Activated T-cell treated with anti-CD3 and anti-CD28 coated beads, Interleukin-2, amount 50 U/mL, for 72 hours (primary cell): ENCODE measurements around the gene ZSWIM1. TPM values are rescaled to one million over a fixed set of nuclear protein-coding genes. Genes with fewer than 3 reads are reported as not detected.

Source experiments
- ATAC-seq, 2 donors: fragments of 150-1000 bp; cut with Tn5 transposase; replicated peaks in 1 of 2; 2 replicates each; pipeline ENCODE4 v1.10.0; 2021; ENCODE audit warnings: moderate library complexity in 2 of 2, mild to moderate bottlenecking in 1 of 2
- DNase-seq, 2 donors: peaks; one replicate each; pipeline ENCODE4 v3.0.0; 2021 to 2022; ENCODE audit warnings: mixed read lengths in 1 of 2
- H3K27ac Mint-ChIP-seq: one replicate; pipeline ENCODE4 v1.8.0; 2022; ENCODE audit warnings: mild to moderate bottlenecking, moderate library complexity, mixed read lengths
- H3K27me3 Mint-ChIP-seq: one replicate; pipeline ENCODE4 v1.8.0; 2022; ENCODE audit warnings: low read depth, mixed read lengths
- H3K36me3 Mint-ChIP-seq, 2 donors: one replicate each; pipeline ENCODE4 v1.8.0; 2022; ENCODE audit warnings: mixed read lengths in 2 of 2, mild to moderate bottlenecking in 1 of 2; ENCODE audit not compliant: insufficient read depth in 2 of 2
- H3K4me1 Mint-ChIP-seq: one replicate; pipeline ENCODE4 v1.8.0; 2022; ENCODE audit warnings: low read depth, mixed read lengths
- H3K4me3 Mint-ChIP-seq, 2 donors: one replicate each; pipeline ENCODE4 v1.8.0; 2022; ENCODE audit warnings: mild to moderate bottlenecking in 2 of 2, mixed read lengths in 2 of 2, moderate library complexity in 2 of 2
- H3K9me3 Mint-ChIP-seq, 2 donors: one replicate each; pipeline ENCODE4 v1.8.0; 2022; ENCODE audit warnings: mixed read lengths in 2 of 2
- total RNA-seq, 2 donors: library from RNA; stranded (reverse); gene quantifications; one replicate each; pipeline ENCODE4 v1.2.3, GENCODE V29; 2022

The ZSWIM1 gene
- total RNA-seq, 2 donors from 2014 or later, result 11.4 to 13.9 TPM

GRCh38 chr20:45843506-45843905 is 37.5 kb upstream of the ZSWIM1 start:
- Mint-ChIP-seq H3K4me1 (no peaks in the 10 kb centered on the region), H3K4me3 (no peak overlapping the region), H3K9me3 (no peaks in the 10 kb centered on the region), H3K27ac (no peak overlapping the region), H3K36me3 (peaks cover 2 to 8% of the 10 kb centered on the region in 2 donors), H3K27me3 (no peaks in the 10 kb centered on the region)
- DNase-seq (no peak), ATAC-seq (no peak)

- ATAC-seq, result no peak
These were observed 35.6 kb upstream of the ZSWIM1 start for GRCh38 chr20:45845452-45845851.

DNA sequence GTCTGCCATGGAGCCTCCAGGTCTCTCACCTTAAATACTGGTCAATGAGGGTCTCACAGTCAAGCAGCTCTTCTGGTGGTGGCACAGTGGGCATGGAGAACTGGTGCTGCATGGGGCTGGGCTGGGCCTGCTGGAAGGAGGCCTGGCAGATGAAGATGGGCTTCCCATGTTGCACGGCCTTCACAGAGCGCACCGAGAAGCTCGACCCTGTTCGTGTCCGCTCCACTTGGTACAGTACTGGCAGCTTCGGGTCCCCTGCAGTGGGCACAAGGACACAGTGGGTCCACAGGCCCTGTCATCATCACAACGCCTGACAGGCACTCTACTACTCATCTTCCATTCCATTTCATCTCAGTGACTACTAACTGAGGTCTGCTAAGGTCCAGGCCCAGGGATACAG is 32.6 kb upstream of the ZSWIM1 start:
- Mint-ChIP-seq H3K27me3 (no peaks in the 10 kb centered on the region), H3K4me3 (no peak overlapping the region), H3K36me3 (peaks cover 3 to 9% of the 10 kb centered on the region in 2 donors), H3K4me1 (no peaks in the 10 kb centered on the region), H3K27ac (no peak overlapping the region), H3K9me3 (no peaks in the 10 kb centered on the region)
- DNase-seq (no peak), ATAC-seq (no peak)

More at GRCh38 chr20:45845452-45845851, 35.6 kb upstream of the ZSWIM1 start:
- no peak overlapping the region for H3K4me3 Mint-ChIP-seq
- no peak for DNase-seq
- no peaks in the 10 kb centered on the region for H3K4me1 Mint-ChIP-seq
- H3K27ac Mint-ChIP-seq, result no peak overlapping the region
- no peaks in the 10 kb centered on the region for H3K27me3 Mint-ChIP-seq
- no peaks in the 10 kb centered on the region for H3K9me3 Mint-ChIP-seq
- peaks cover 2 to 8% of the 10 kb centered on the region in 2 donors for H3K36me3 Mint-ChIP-seq

DNA sequence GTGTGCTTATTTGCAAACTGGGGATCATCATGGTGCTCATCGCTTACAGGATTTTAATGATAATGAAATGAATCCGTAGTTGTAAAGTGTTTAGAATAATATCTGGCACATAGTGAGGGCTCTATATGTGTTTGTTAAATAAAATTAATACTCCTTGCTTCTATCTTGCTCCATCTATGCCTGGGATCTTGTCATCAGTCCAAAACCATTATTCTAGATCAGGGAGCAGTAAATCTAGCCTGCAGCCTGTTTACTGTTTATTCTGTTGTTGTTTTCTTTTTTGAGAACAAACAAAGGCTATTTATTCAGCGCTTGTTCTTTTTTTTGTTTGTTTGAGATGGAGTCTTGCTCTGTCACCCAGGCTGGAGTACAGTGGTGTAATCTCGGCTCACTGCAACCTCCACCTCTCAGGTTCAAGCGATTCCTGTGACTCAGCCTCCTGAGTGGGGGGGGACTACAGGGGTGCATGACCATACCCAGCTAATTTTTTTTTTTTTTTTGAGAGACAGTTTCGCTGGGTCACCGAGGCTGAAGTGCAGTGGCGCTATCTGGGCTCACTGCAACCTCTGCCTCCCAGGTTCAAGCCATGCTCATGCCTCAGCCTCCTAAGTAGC is 32.0 kb upstream of the ZSWIM1 start:
- ATAC-seq, result no peak
- Mint-ChIP-seq H3K4me3 (no peak overlapping the region), H3K27me3 (no peaks in the 10 kb centered on the region), H3K4me1 (no peaks in the 10 kb centered on the region), H3K9me3 (no peaks in the 10 kb centered on the region), H3K27ac (no peak overlapping the region), H3K36me3 (peaks cover 3 to 8% of the 10 kb centered on the region in 2 donors)
- DNase-seq, result no peak

- Mint-ChIP-seq H3K4me1 (peaks cover 9% of the 10 kb centered on the region), H3K4me3 (no peak overlapping the region), H3K27me3 (no peaks in the 10 kb centered on the region), H3K9me3 (no peaks in the 10 kb centered on the region), H3K36me3 (peaks cover 3 to 6% of the 10 kb centered on the region in 2 donors), H3K27ac (no peak overlapping the region)
- DNase-seq, result no peak
- no peak for ATAC-seq
These were observed 30.8 kb upstream of the ZSWIM1 start for GRCh38 chr20:45850238-45850637.

GRCh38 chr20:45850926-45851325 is 30.1 kb upstream of the ZSWIM1 start:
- peaks cover 3 to 6% of the 10 kb centered on the region in 2 donors for H3K36me3 Mint-ChIP-seq
- peaks cover 14% of the 10 kb centered on the region for H3K4me1 Mint-ChIP-seq
- no peak for DNase-seq
- no peaks in the 10 kb centered on the region for H3K9me3 Mint-ChIP-seq
- H3K4me3 Mint-ChIP-seq, result no peak overlapping the region
- no peak overlapping the region for H3K27ac Mint-ChIP-seq
- no peak for ATAC-seq
- no peaks in the 10 kb centered on the region for H3K27me3 Mint-ChIP-seq

GRCh38 chr20:45851501-45851900 is 29.5 kb upstream of the ZSWIM1 start:
- Mint-ChIP-seq H3K36me3 (peaks cover 3 to 6% of the 10 kb centered on the region in 2 donors), H3K9me3 (no peaks in the 10 kb centered on the region), H3K27ac (no peak overlapping the region), H3K27me3 (no peaks in the 10 kb centered on the region), H3K4me1 (peaks cover 20% of the 10 kb centered on the region), H3K4me3 (no peak overlapping the region)
- ATAC-seq (no peak), DNase-seq (no peak)

DNA sequence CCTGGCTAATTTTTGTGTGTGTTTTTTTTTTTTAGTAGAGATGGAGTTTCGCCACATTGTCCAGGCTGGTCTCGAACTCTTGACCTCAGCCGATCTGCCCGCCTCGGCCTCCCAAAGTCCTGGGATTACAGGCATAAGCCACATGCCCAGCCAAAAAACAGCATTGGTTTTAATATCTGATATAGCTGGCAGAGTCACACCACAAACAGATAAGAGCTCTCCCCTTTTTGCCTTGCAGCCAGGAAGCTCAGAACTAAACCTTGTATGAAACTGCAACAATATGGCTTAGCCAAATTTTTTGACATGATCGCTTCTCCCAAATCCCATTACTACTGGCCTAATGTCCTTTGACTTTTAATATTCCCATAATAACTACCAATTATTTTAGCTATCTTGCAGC is 28.7 kb upstream of the ZSWIM1 start:
- no peaks in the 10 kb centered on the region for H3K27me3 Mint-ChIP-seq
- ATAC-seq, result no peak
- no peak for DNase-seq
- H3K9me3 Mint-ChIP-seq, result no peaks in the 10 kb centered on the region
- H3K4me3 Mint-ChIP-seq, result no peak overlapping the region
- no peak overlapping the region for H3K27ac Mint-ChIP-seq
- peaks cover 3 to 6% of the 10 kb centered on the region in 2 donors for H3K36me3 Mint-ChIP-seq
- H3K4me1 Mint-ChIP-seq, result peaks cover 23% of the 10 kb centered on the region

- ATAC-seq (no peak), DNase-seq (no peak)
- Mint-ChIP-seq H3K4me1 (peaks cover 33% of the 10 kb centered on the region), H3K27me3 (no peaks in the 10 kb centered on the region), H3K36me3 (peaks cover 3 to 6% of the 10 kb centered on the region in 2 donors), H3K4me3 (no peak overlapping the region), H3K27ac (no peak overlapping the region), H3K9me3 (no peaks in the 10 kb centered on the region)
These were observed 27.5 kb upstream of the ZSWIM1 start for GRCh38 chr20:45853484-45853883.

DNA sequence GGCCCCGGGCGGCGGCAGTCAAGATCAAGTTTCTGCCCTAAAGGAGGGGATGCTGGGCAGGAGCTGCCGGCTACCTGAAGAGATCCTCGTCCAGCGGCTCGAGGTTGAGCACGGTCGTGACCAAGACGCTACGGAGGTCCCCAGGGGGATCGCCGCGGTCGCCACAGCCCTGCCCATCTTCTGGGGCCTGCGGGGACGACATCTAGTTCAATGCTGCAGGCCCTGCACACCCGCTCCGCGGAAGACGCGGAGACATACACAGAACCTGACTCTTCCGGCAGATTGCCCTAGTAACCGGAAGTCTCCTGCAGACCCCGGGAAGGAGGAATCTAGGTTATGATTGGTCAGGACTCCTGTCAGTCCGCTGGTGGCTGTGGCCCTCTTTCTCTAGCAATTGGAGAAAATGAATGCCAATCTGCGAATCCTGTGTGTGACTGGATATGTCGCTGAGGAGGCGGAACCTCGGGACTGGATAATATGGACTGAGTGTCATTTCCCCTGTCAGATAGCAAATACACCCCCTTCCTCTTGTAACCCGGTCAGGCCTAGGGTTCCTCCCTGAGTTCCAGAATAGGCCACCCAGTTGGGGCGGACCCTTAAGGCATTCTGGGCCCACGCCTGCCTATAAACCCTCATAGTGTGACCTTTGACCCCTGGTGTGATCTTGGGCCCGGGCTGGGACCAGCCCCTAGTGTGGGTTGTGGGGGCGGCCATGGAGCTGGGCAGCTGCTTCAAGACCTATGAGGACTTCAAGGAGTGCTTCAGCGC is 23.7 kb upstream of the ZSWIM1 start, which contains the start of the genes ACOT8 and ZSWIM3:
ACOT8 (minus strand) TSS at position 279 of the 768 bp plus-strand sequence; CDS start at position 202, 77 bp downstream.
ZSWIM3 (plus strand) TSS at position 501 of the 768 bp plus-strand sequence; CDS start at position 713, 212 bp downstream.
- Mint-ChIP-seq H3K27me3 (no peaks in the 10 kb centered on the region), H3K27ac (peak within 1 kb of the TSS; percentile 97), H3K36me3 (peaks cover under 1 to 2% of the 10 kb centered on the region in 2 donors), H3K9me3 (no peaks in the 10 kb centered on the region), H3K4me1 (peaks cover 60% of the 10 kb centered on the region), H3K4me3 (peak within 1 kb of the TSS; percentile 95 to 98)
- peak; percentile 97 for ATAC-seq
- DNase-seq, result peak; percentile 94 to 97

DNA sequence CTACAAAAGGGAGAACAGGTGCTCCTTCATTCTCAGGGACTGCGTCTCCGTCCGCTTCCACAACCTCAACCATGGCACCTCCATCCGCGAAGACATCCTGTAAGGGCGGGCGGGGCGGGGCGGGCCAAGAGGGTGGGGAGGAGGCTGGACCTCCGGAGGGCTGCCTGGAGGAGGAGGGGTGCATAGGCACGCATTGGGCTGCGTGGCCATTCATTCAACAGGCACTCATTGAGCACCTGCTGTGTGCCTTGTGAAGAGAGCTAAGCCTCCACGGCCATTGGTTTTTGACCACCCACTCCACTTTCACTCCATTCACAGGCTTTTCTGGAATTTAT is 23.2 kb upstream of the ZSWIM1 start:
- DNase-seq (peak; percentile 51 to 54), ATAC-seq (peak; percentile 40 to 47)
- Mint-ChIP-seq H3K9me3 (no peaks in the 10 kb centered on the region), H3K27me3 (no peaks in the 10 kb centered on the region), H3K4me1 (peaks cover 60% of the 10 kb centered on the region), H3K4me3 (peak overlapping the region; percentile 95 to 98), H3K36me3 (peaks cover 0 to 2% of the 10 kb centered on the region in 2 donors), H3K27ac (peak overlapping the region; percentile 97)

GRCh38 chr20:45859916-45860315 is 21.1 kb upstream of the ZSWIM1 start:
- peaks cover 0 to 2% of the 10 kb centered on the region in 2 donors for H3K36me3 Mint-ChIP-seq
- no peaks in the 10 kb centered on the region for H3K9me3 Mint-ChIP-seq
- DNase-seq, result no peak
- ATAC-seq, result no peak
- no peak overlapping the region for H3K4me3 Mint-ChIP-seq
- H3K4me1 Mint-ChIP-seq, result peaks cover 54% of the 10 kb centered on the region
- H3K27ac Mint-ChIP-seq, result no peak overlapping the region
- H3K27me3 Mint-ChIP-seq, result no peaks in the 10 kb centered on the region

DNA sequence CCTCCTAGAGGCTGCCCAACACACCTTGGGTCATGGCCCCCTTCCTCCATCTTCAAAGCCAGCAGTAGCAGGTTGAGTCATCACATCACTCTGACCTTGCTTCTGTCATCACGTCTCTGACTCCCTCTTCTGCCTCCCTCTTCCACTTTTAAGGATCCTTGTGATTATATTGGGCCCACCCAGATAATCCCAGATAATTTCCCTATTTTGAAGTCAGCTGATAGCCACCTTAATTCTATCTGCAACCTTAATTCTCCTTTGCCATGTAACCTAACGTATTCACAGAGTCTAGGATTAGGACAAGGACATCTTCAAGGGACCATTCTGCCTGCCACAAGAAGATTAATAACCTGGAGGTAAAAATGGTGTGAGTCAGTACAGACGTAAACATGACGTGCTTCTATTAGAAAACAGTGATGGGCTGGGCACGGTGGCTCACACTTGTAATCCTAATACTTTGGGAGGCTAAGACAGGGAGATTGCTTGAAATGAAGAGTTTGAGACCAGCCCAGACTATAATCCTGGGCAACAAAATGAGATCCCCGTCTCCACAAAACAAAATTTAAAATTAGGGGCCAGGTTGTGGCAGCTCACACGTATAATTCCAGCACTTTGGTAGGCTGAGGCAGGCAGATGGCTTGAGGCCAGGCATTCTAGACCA is 20.3 kb upstream of the ZSWIM1 start:
- H3K4me1 Mint-ChIP-seq, result peaks cover 49% of the 10 kb centered on the region
- no peak overlapping the region for H3K27ac Mint-ChIP-seq
- no peaks in the 10 kb centered on the region for H3K9me3 Mint-ChIP-seq
- H3K4me3 Mint-ChIP-seq, result no peak overlapping the region
- peaks cover 0 to 2% of the 10 kb centered on the region in 2 donors for H3K36me3 Mint-ChIP-seq
- no peaks in the 10 kb centered on the region for H3K27me3 Mint-ChIP-seq
- ATAC-seq, result no peak
- no peak for DNase-seq
